H1 (cell line): ENCODE data around the gene RAD51B.

Experiments
- BCL11A ChIP-seq, 2 experiments: IDR thresholded peaks; one replicate each; pipeline ENCODE4 v1.6.1; 2011; ENCODE audit warnings: low read depth in 2 of 2, low read length in 2 of 2, mild to moderate bottlenecking in 2 of 2
- CEBPB ChIP-seq: IDR thresholded peaks from 2 replicates; pipeline ENCODE4 v1.6.1; 2012; ENCODE audit warnings: low read depth, low read length
- CTCF ChIP-seq, 3 experiments: IDR thresholded peaks; 1 replicate in 2 of 3; 2 replicates in 1 of 3; pipeline versions ENCODE4 v1.5.1 to v1.6.1; 2011; ENCODE audit warnings: low read length in 3 of 3, mild to moderate bottlenecking in 3 of 3, inconsistent platforms in 2 of 3, low read depth in 1 of 3, moderate library complexity in 1 of 3; ENCODE audit not compliant: insufficient read depth in 1 of 3; ENCODE audit errors: control extremely low read depth in 1 of 3
- EZH2 ChIP-seq: fragments of 200-600 bp; sonication (generic); IDR thresholded peaks from 2 replicates; pipeline ENCODE4 v1.7.1; 2012; ENCODE audit warnings: low read depth, mild to moderate bottlenecking, moderate library complexity, low read length, inconsistent platforms; ENCODE audit not compliant: severe bottlenecking
- POU5F1 ChIP-seq: IDR thresholded peaks from 2 replicates; pipeline ENCODE4 v1.6.1; 2011; ENCODE audit warnings: low read depth, mild to moderate bottlenecking, low read length, moderate library complexity
- RAD21 ChIP-seq, 2 experiments: IDR thresholded peaks in 1 of 2; conservative IDR thresholded peaks in 1 of 2; 2 replicates each; pipeline ENCODE4 v1.6.1; 2011; ENCODE audit warnings: low read depth in 2 of 2, low read length in 2 of 2, improper control_type of control experiment in 1 of 2, inconsistent platforms in 1 of 2, mild to moderate bottlenecking in 1 of 2, moderate library complexity in 1 of 2
- RNF2 ChIP-seq: fragments of 200-900, 300-1000 bp; sonication (generic); IDR thresholded peaks from 2 replicates; pipeline ENCODE4 v1.7.1; 2016; ENCODE audit warnings: borderline replicate concordance, low read depth, mild to moderate bottlenecking, antibody characterized with exemption, low read length; ENCODE audit not compliant: poor library complexity, severe bottlenecking; ENCODE audit errors: missing control alignments

GRCh38 chr14:68000511-68000910, 180.9 kb downstream of the RAD51B start:
- TF ChIP-seq CTCF (IDR thresholded peaks at IDR 0.05; ENCODE audit: control extremely low read depth in 1 of 3, insufficient read depth in 1 of 3, low read depth in 1 of 3, low read length in 3 of 3) (no peak), EZH2 (no peak), BCL11A (IDR thresholded peaks at IDR 0.05; ENCODE audit: low read depth in 2 of 2, low read length in 2 of 2) (no peak), RNF2 (no peak), POU5F1 (no peak), RAD21 (IDR thresholded peaks at IDR 0.05 in 1 of 2, conservative IDR thresholded peaks at IDR 0.05 in 1 of 2; ENCODE audit: low read depth in 2 of 2, low read length in 2 of 2) (no peak), CEBPB (no peak)
